Breast epithelium (tissue), 4 donors: ENCODE results near the gene ZFHX3. TPM values are rescaled to one million over a fixed set of nuclear protein-coding genes. Genes with fewer than 3 reads are reported as not detected.

Experiments
- DNase-seq, 2 donors: peaks; one replicate each; pipeline ENCODE4 v3.0.0-alpha.2; 2019; ENCODE audit warnings: low spot score in 2 of 2
- H3K27ac ChIP-seq, 2 donors: fragments of 200-600 bp; sonication (generic) in 1 of 2; one replicate each; pipeline ENCODE4 v1.5.1; 2016 to 2019; ENCODE audit warnings: mild to moderate bottlenecking in 1 of 2
- H3K27me3 ChIP-seq, 2 donors: fragments of 200-600 bp; sonication (generic) in 1 of 2; one replicate each; pipeline versions ENCODE4 v1.5.1 to v1.6.0; 2017 to 2019; ENCODE audit warnings: control low read depth in 1 of 2, mild to moderate bottlenecking in 1 of 2
- H3K36me3 ChIP-seq: fragments of 200-600 bp; one replicate; pipeline ENCODE4 v1.5.1; 2019
- H3K4me1 ChIP-seq, 2 donors: fragments of 200-600 bp; sonication (generic); one replicate each; pipeline ENCODE4 v1.5.1; 2016 to 2019; ENCODE audit warnings: control low read depth in 1 of 2
- H3K4me3 ChIP-seq, 3 donors: fragments of 200-600 bp; sonication (generic); 1 replicate in 2 of 3; 2 replicates in 1 of 3; pipeline ENCODE4 v1.5.1; 2016 to 2019; ENCODE audit warnings: mild to moderate bottlenecking in 3 of 3, moderate library complexity in 2 of 3
- H3K9me3 ChIP-seq, 2 donors: fragments of 200-600 bp; sonication (generic) in 1 of 2; one replicate each; pipeline ENCODE4 v1.5.1; 2016 to 2019; ENCODE audit warnings: control low read depth in 1 of 2
- CTCF ChIP-seq, 3 donors: fragments of 450-650 bp; IDR thresholded peaks; one replicate each; pipeline ENCODE4 v1.5.1; 2016 to 2017; ENCODE audit warnings: antibody characterized with exemption in 3 of 3, mild to moderate bottlenecking in 3 of 3, moderate library complexity in 3 of 3
- POLR2A ChIP-seq: fragments of 450-650 bp; IDR thresholded peaks from one replicate; pipeline ENCODE4 v1.6.1; 2016; ENCODE audit warnings: antibody characterized with exemption, mild to moderate bottlenecking, moderate library complexity
- POLR2AphosphoS5 ChIP-seq, 3 donors: sonication (generic); formaldehyde crosslinking; IDR thresholded peaks; one replicate each; pipeline ENCODE4 v1.6.1; 2017; ENCODE audit warnings: antibody characterized with exemption in 3 of 3
- intact Hi-C: fragments of 100-400 bp; cut with DNase I; formaldehyde crosslinking; loops from one replicate; pipeline ENCODE4 v1.15.1; 2023; ENCODE audit warnings: low total_unique reads
- total RNA-seq, 3 donors: library from RNA; depleted of rRNA; stranded (reverse); fragments of >200 nt; gene quantifications; one replicate each; pipeline ENCODE4 v1.1.0, GENCODE V29; 2016

Gene ZFHX3
- total RNA-seq, 3 donors from 2014 or later = 10.8 to 36.0 (median 11.8) TPM

GRCh38 chr16:73048292-73049080, 558 bp upstream of the ZFHX3 start:
- Histone ChIP-seq H3K27me3 (no peaks in the 10 kb centered on the region), H3K9me3 (no peaks in the 10 kb centered on the region), H3K4me1 (peaks cover 0 to 6% of the 10 kb centered on the region in 2 donors), H3K4me3 (peak overlapping the region; percentile 65 to 90 (median 86)), H3K27ac (peak overlapping the region; percentile 85 to 94), H3K36me3 (no peaks in the 10 kb centered on the region)
- no peak for TF ChIP-seq POLR2A
- no peak for TF ChIP-seq CTCF (IDR thresholded peaks at IDR 0.05)
- peak in 1 of 3 donors; percentile 12 for TF ChIP-seq POLR2AphosphoS5 (IDR thresholded peaks at IDR 0.05)
- DNase-seq = no peak
- intact Hi-C loops = no loop called here

DNA sequence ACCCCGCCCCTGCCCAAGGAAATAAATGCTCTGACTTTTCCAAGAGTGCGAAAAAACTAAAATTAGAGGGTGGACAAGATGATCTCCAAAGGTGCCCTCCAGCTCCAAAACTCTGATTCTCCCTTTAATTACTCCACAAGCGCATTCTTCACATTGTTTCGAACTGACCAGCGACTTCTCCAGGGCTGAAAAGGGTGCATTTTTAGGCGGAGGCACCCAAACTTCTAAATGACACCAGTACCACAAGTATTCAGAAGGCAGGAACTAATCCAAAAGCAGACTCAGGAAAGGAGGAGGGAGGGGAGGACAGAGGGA, 750 bp downstream of the ZFHX3 start:
- Histone ChIP-seq H3K4me3 (peak overlapping the region; percentile 65 to 90 (median 86)), H3K27me3 (no peaks in the 10 kb centered on the region), H3K4me1 (peaks cover 0 to 6% of the 10 kb centered on the region in 2 donors), H3K36me3 (no peaks in the 10 kb centered on the region), H3K9me3 (no peaks in the 10 kb centered on the region), H3K27ac (peak overlapping the region; percentile 85 to 94)
- TF ChIP-seq POLR2AphosphoS5 (IDR thresholded peaks at IDR 0.05) (no peak), CTCF (IDR thresholded peaks at IDR 0.05) (no peak), POLR2A (no peak)
- intact Hi-C loops = no loop called here
- no peak for DNase-seq

DNA sequence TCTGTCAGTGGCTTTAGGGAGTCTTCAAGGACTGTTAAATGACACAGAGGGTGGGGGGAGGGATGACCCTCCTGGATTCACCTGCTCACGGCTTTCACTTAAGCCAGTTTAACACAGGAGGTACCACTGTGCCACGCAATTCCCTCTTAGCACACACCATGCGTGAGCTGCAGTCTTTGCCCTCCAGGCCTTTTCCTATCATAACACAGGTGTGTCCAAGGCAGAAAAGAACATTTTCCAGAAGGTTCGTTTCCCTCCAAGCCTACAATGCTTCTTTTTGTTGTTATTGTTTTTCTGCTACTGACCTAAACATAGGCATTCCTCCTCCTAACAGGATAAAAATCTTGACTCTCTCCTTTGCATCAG, 1.1 kb downstream of the ZFHX3 start:
- no peak for DNase-seq
- Histone ChIP-seq H3K4me1 (peaks cover 0 to 6% of the 10 kb centered on the region in 2 donors), H3K9me3 (no peaks in the 10 kb centered on the region), H3K4me3 (peak overlapping the region; percentile 65 to 90 (median 86)), H3K27me3 (no peaks in the 10 kb centered on the region), H3K27ac (peak overlapping the region; percentile 85 to 94), H3K36me3 (no peaks in the 10 kb centered on the region)
- TF ChIP-seq CTCF (IDR thresholded peaks at IDR 0.05) = no peak
- TF ChIP-seq POLR2A = no peak
- no peak for TF ChIP-seq POLR2AphosphoS5 (IDR thresholded peaks at IDR 0.05)
- intact Hi-C loops = no loop called here

DNA sequence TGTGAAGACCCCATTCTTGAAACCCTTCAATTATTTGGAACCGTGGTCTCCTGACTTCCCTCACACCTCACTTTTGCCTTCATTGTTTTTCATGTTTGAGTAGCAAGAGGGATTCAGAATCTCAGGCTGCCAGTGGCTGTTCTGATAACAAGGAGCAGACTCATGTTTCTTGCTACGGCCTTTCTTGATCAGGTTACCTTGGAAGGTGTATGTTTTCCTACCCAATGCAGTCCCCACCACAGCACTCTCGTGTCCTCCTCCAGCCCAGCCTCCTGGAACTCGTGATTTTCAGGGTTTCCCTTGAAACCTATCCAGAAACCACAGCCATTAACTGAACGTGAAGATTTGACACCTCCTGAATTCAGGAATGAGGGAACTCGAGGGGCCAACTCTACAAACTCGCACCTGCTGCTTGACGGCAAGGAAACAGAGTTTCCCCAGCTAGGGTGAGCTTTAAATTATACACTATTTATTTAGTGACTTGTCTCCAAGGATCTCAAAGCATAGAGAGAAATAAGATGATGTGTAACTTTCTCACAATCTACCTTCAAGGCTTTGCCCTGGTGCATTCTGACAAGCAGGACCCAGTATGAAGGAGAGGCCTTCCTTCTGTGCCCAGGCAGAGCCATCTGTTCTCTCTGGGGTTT, 1.6 kb downstream of the ZFHX3 start:
- no peak for TF ChIP-seq POLR2AphosphoS5 (IDR thresholded peaks at IDR 0.05)
- TF ChIP-seq CTCF (IDR thresholded peaks at IDR 0.05) = no peak
- H3K4me1 ChIP-seq = peaks cover 0 to 6% of the 10 kb centered on the region in 2 donors
- peak overlapping the region; percentile 85 to 94 for H3K27ac ChIP-seq
- DNase-seq = no peak
- no peaks in the 10 kb centered on the region for H3K36me3 ChIP-seq
- H3K27me3 ChIP-seq = no peaks in the 10 kb centered on the region
- H3K4me3 ChIP-seq = peak overlapping the region in 2 of 3 donors; percentile 65 to 90
- no peaks in the 10 kb centered on the region for H3K9me3 ChIP-seq
- intact Hi-C loops = no loop called here

DNA sequence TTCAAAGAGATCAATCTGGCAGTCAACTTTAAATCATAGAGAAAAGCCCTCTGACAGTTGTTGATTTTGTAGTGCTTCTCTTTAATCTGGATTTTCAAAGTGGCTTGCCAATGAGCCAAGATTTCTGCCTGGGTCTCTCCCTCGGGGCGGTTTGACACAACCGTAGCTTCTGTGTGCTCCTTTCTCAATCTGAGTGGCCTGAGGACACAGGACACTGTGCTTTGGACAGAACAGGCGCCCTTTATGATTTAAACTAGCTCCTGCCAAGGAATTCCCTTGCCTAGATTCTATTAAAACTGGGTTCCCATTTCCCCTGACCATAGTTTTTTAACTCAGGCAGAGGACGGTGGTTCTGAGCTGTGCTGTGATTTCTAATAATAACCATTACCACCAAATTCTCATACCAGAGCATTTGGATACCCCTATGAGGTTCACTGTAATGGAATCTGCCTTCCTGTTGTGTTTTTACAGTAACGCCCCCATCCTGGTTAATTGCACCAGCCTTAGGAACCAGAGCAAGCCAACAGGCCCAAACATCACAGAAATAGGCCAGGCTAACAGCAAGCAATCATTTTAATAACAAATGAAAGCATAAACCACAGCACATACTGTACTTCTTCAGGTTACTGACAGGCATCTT, 4.0 kb downstream of the ZFHX3 start:
- Histone ChIP-seq H3K4me3 (no peak overlapping the region), H3K27ac (peak overlapping the region in 1 of 2 donors; percentile 8), H3K4me1 (peaks cover 0 to 6% of the 10 kb centered on the region in 2 donors), H3K27me3 (no peaks in the 10 kb centered on the region), H3K36me3 (no peaks in the 10 kb centered on the region), H3K9me3 (no peaks in the 10 kb centered on the region)
- DNase-seq = no peak
- intact Hi-C loops = no loop called here
- TF ChIP-seq POLR2A = no peak
- TF ChIP-seq POLR2AphosphoS5 (IDR thresholded peaks at IDR 0.05) = no peak
- no peak for TF ChIP-seq CTCF (IDR thresholded peaks at IDR 0.05)
